Measurements from ENCODE around the gene PRND.
"Not testable (repeated sequence)": the region's sequence is repeated elsewhere in the genome, so short reads cannot be mapped to it uniquely, and the experiment has no call there.

DNA sequence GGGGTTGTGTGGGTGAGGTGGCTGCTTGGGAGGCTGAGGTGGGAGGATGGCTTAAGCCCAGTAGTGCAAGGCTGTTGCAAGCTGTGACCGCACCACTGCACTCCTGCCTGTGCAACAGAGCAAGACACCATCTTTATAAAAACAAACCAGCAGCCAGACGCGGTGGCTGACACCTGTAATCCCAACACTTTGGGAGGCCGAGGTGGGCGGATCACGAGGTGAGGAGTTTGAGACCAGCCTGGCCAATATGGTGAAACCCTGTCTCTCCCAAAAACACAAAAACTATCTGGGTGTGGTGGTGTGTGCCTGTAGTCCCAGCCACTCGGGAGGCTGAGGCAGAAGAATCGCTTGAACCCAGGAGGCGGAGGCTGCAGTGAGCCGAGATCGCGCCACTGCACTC is 14.8 kb upstream of the PRND start:
- TF ChIP-seq, protein P1, sequence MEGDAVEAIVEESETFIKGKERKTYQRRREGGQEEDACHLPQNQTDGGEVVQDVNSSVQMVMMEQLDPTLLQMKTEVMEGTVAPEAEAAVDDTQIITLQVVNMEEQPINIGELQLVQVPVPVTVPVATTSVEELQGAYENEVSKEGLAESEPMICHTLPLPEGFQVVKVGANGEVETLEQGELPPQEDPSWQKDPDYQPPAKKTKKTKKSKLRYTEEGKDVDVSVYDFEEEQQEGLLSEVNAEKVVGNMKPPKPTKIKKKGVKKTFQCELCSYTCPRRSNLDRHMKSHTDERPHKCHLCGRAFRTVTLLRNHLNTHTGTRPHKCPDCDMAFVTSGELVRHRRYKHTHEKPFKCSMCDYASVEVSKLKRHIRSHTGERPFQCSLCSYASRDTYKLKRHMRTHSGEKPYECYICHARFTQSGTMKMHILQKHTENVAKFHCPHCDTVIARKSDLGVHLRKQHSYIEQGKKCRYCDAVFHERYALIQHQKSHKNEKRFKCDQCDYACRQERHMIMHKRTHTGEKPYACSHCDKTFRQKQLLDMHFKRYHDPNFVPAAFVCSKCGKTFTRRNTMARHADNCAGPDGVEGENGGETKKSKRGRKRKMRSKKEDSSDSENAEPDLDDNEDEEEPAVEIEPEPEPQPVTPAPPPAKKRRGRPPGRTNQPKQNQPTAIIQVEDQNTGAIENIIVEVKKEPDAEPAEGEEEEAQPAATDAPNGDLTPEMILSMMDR (IDR thresholded peaks at IDR 0.05; ENCODE audit: insufficient read depth, low read depth, low read length): not testable (repeated sequence)
- not testable (repeated sequence) for TF ChIP-seq EZH2 (IDR thresholded peaks at IDR 0.05; ENCODE audit: insufficient read depth, low read length)
